HCT116 (cell line): ENCODE measurements around the gene MIB2.

Experiments
- CBX3 ChIP-seq: IDR thresholded peaks from 2 replicates; pipeline ENCODE4 v1.6.1; 2012; ENCODE audit warnings: low read depth
- CEBPB ChIP-seq: IDR thresholded peaks from 2 replicates; pipeline ENCODE4 v1.6.1; 2012; ENCODE audit warnings: low read depth
- CTCF ChIP-seq, 3 experiments: fragments of 200-600 bp in 1 of 3; sonication (generic) in 1 of 3; IDR thresholded peaks in 2 of 3; conservative IDR thresholded peaks in 1 of 3; 2 replicates each; pipeline ENCODE4 v1.5.1; 2012 to 2017; ENCODE audit warnings: low read depth in 2 of 3, low read length in 2 of 3, antibody characterized with exemption in 1 of 3, borderline replicate concordance in 1 of 3, control low read depth in 1 of 3, mild to moderate bottlenecking in 1 of 3, mixed read lengths in 1 of 3, mixed run types in 1 of 3, moderate library complexity in 1 of 3; ENCODE audit not compliant: insufficient read depth in 1 of 3
- POLR2A ChIP-seq: IDR thresholded peaks from 2 replicates; pipeline ENCODE4 v1.7.0; 2011; ENCODE audit warnings: borderline replicate concordance; ENCODE audit not compliant: insufficient read depth, insufficient read length; ENCODE audit errors: extremely low read depth
- POLR2AphosphoS5 ChIP-seq: IDR thresholded peaks from 2 replicates; pipeline ENCODE4 v1.6.1; 2011; ENCODE audit warnings: mild to moderate bottlenecking, low read depth, low read length, moderate library complexity
- REST ChIP-seq: IDR thresholded peaks from 2 replicates; pipeline ENCODE4 v1.6.1; 2012; ENCODE audit warnings: low read depth
- SIN3A ChIP-seq: IDR thresholded peaks from 2 replicates; pipeline ENCODE4 v1.6.1; 2012; ENCODE audit warnings: low read depth
- YY1 ChIP-seq: IDR thresholded peaks from 2 replicates; pipeline ENCODE4 v1.6.1; 2011; ENCODE audit warnings: low read length, low read depth, moderate library complexity, mild to moderate bottlenecking; ENCODE audit not compliant: insufficient replicate concordance; ENCODE audit errors: extremely low read depth
- ZBTB33 ChIP-seq: IDR thresholded peaks from 2 replicates; pipeline ENCODE4 v1.6.1; 2011; ENCODE audit warnings: mild to moderate bottlenecking, low read length, moderate library complexity; ENCODE audit not compliant: insufficient replicate concordance; ENCODE audit errors: extremely low read depth
- ZFX ChIP-seq: fragments of 450-650 bp; IDR thresholded peaks from 2 replicates; pipeline ENCODE4 v1.6.1; 2017
- ZNF274 ChIP-seq: fragments of 200-500 bp; sonication (Bioruptor generic); IDR thresholded peaks from 2 replicates; pipeline ENCODE4 v1.6.1; 2014; ENCODE audit warnings: mild to moderate bottlenecking, low read depth, low read length, inconsistent platforms

- TF ChIP-seq CBX3 (no peak), CEBPB (no peak), REST (no peak), CTCF (IDR thresholded peaks at IDR 0.05 in 2 of 3, conservative IDR thresholded peaks at IDR 0.05 in 1 of 3; ENCODE audit: borderline replicate concordance in 1 of 3, insufficient read depth in 1 of 3, low read depth in 2 of 3, low read length in 2 of 3) (no peak), POLR2A (no peak), ZBTB33 (no peak), ZNF274 (no peak), POLR2AphosphoS5 (no peak), SIN3A (no peak), ZFX (no peak), YY1 (no peak)
Observed at GRCh38 chr1:1623631-1624442, 8.5 kb downstream of the MIB2 start.
